HCT116 (cell line): ENCODE results near the gene ATP8B3. TPM values are rescaled to one million over a fixed set of nuclear protein-coding genes. Genes with fewer than 3 reads are reported as not detected.

Source experiments
- ATAC-seq: fragments of 200-7000 bp; cut with Tn5 transposase; 2 replicates; pipeline ENCODE4 v1.9.1; 2020; ENCODE audit warnings: mild to moderate bottlenecking, moderate library complexity
- BruUV-seq: library from RNA; stranded (reverse); fragments of 400-500 nt; replicated peaks from 2 replicates; lab custom pipeline; 2021; lab: Mats Ljungman, UMichigan
- CTCF ChIA-PET: fragments of 300-600 bp; sonication (Branson Sonifier 250); formaldehyde crosslinking; loops from one replicate; lab custom pipeline; 2021; ENCODE audit warnings: antibody characterized with exemption; lab: Charles Lee
- POLR2A ChIA-PET: fragments of 300-600, 350-600 bp; sonication (Branson Sonifier 250); formaldehyde crosslinking; loops from one replicate; lab custom pipeline; 2021; ENCODE audit warnings: antibody characterized with exemption; lab: Charles Lee
- RAD21 ChIA-PET, 2 experiments: fragments of 300-600 bp; sonication (Branson Sonifier 250); formaldehyde crosslinking; loops; one replicate each; lab custom pipeline; 2023; ENCODE audit warnings: low total read pairs in 2 of 2; ENCODE audit not compliant: uncharacterized antibody in 2 of 2, unreplicated experiment in 2 of 2, low non-redundant PET in 1 of 2; lab: Charles Lee
- DNase-seq: peaks from one replicate; pipeline ENCODE4 v3.0.0-alpha.2; 2010; ENCODE audit warnings: low read depth, low spot score
- H2AFZ ChIP-seq: fragments of 200-600 bp; shearing (Covaris generic), sonication (generic); 2 replicates; pipeline ENCODE4 v1.6.1; 2017; ENCODE audit warnings: low read depth, mixed run types, mixed read lengths, antibody characterized with exemption, low read length; ENCODE audit not compliant: poor library complexity, severe bottlenecking
- H3K27ac ChIP-seq: 2 replicates; pipeline ENCODE4 v1.5.1; 2012; ENCODE audit warnings: low read depth, low read length
- H3K27me3 ChIP-seq: fragments of 200-600 bp; sonication (generic); 2 replicates; pipeline ENCODE4 v1.6.1; 2016; ENCODE audit warnings: mixed run types, low read length, mixed read lengths; ENCODE audit not compliant: insufficient read depth
- H3K36me3 ChIP-seq, 2 experiments: fragments of 200-500 bp in 1 of 2; fragments of 200-600 bp in 1 of 2; sonication (Bioruptor generic) in 1 of 2; sonication (generic) in 1 of 2; 2 replicates each; pipeline versions ENCODE4 v1.5.1 to v1.6.1; 2014 to 2016; ENCODE audit warnings: low read length in 2 of 2, inconsistent platforms in 1 of 2, mixed read lengths in 1 of 2, mixed run types in 1 of 2; ENCODE audit not compliant: insufficient read depth in 2 of 2, control insufficient read depth in 1 of 2
- H3K4me1 ChIP-seq, 2 experiments: fragments of 200-600 bp in 1 of 2; sonication (generic) in 1 of 2; 2 replicates each; pipeline versions ENCODE4 v1.5.1 to v1.6.1; 2012 to 2017; ENCODE audit warnings: low read length in 2 of 2, inconsistent platforms in 1 of 2, mild to moderate bottlenecking in 1 of 2, mixed read lengths in 1 of 2, mixed run types in 1 of 2, moderate library complexity in 1 of 2; ENCODE audit not compliant: insufficient read depth in 2 of 2, control insufficient read depth in 1 of 2
- H3K4me2 ChIP-seq: fragments of 200-600 bp; sonication (generic); 2 replicates; pipeline ENCODE4 v1.6.1; 2017; ENCODE audit warnings: mixed run types, low read length, mixed read lengths
- H3K4me3 ChIP-seq, 2 experiments: fragments of 200-600 bp in 1 of 2; sonication (generic) in 1 of 2; replicated peaks in 1 of 2; 2 replicates each; pipeline ENCODE4 v1.5.1; 2011 to 2016; ENCODE audit warnings: low read length in 2 of 2, control low read depth in 1 of 2, low read depth in 1 of 2, mild to moderate bottlenecking in 1 of 2, mixed read lengths in 1 of 2, mixed run types in 1 of 2
- H3K79me2 ChIP-seq: fragments of 200-600 bp; sonication (generic); 2 replicates; pipeline ENCODE4 v1.6.1; 2017; ENCODE audit warnings: mild to moderate bottlenecking, mixed run types, low read length, moderate library complexity, mixed read lengths; ENCODE audit not compliant: insufficient read depth
- H3K9ac ChIP-seq: fragments of 200-600 bp; sonication (generic); 2 replicates; pipeline ENCODE4 v1.6.1; 2016; ENCODE audit warnings: low read length, mixed read lengths
- H3K9me2 ChIP-seq: fragments of 200-600 bp; sonication (generic), shearing (Covaris generic); 2 replicates; pipeline ENCODE4 v1.6.1; 2017; ENCODE audit warnings: mixed run types, mild to moderate bottlenecking, moderate library complexity; ENCODE audit not compliant: insufficient read depth
- H3K9me3 ChIP-seq, 2 experiments: fragments of 200-500 bp in 1 of 2; fragments of 200-600 bp in 1 of 2; sonication (Bioruptor generic) in 1 of 2; sonication (generic) in 1 of 2; 2 replicates each; pipeline ENCODE4 v1.6.1; 2014 to 2017; ENCODE audit warnings: low read length in 2 of 2, mixed read lengths in 2 of 2, inconsistent platforms in 1 of 2, low read depth in 1 of 2, mild to moderate bottlenecking in 1 of 2, mixed run types in 1 of 2, moderate library complexity in 1 of 2; ENCODE audit not compliant: control insufficient read depth in 1 of 2, insufficient read depth in 1 of 2
- H4K20me1 ChIP-seq: fragments of 200-600 bp; sonication (generic), shearing (Covaris generic); 2 replicates; pipeline ENCODE4 v1.6.1; 2017; ENCODE audit warnings: mixed run types, mild to moderate bottlenecking, moderate library complexity; ENCODE audit not compliant: insufficient read depth
- ATF3 ChIP-seq: IDR thresholded peaks from 2 replicates; pipeline ENCODE4 v1.6.1; 2012
- CEBPB ChIP-seq: IDR thresholded peaks from 2 replicates; pipeline ENCODE4 v1.6.1; 2012; ENCODE audit warnings: low read depth
- CTCF ChIP-seq, 3 experiments: fragments of 200-600 bp in 1 of 3; sonication (generic) in 1 of 3; IDR thresholded peaks in 2 of 3; conservative IDR thresholded peaks in 1 of 3; 2 replicates each; pipeline ENCODE4 v1.5.1; 2012 to 2017; ENCODE audit warnings: low read depth in 2 of 3, low read length in 2 of 3, antibody characterized with exemption in 1 of 3, borderline replicate concordance in 1 of 3, control low read depth in 1 of 3, mild to moderate bottlenecking in 1 of 3, mixed read lengths in 1 of 3, mixed run types in 1 of 3, moderate library complexity in 1 of 3; ENCODE audit not compliant: insufficient read depth in 1 of 3
- SP1 ChIP-seq: IDR thresholded peaks from 2 replicates; pipeline ENCODE4 v1.6.1; 2012; ENCODE audit warnings: low read depth
- ZFX ChIP-seq: fragments of 450-650 bp; IDR thresholded peaks from 2 replicates; pipeline ENCODE4 v1.6.1; 2017
- ZNF274 ChIP-seq: fragments of 200-500 bp; sonication (Bioruptor generic); IDR thresholded peaks from 2 replicates; pipeline ENCODE4 v1.6.1; 2014; ENCODE audit warnings: mild to moderate bottlenecking, low read depth, low read length, inconsistent platforms
- intact Hi-C: fragments of 100-400 bp; cut with micrococcal nuclease; formaldehyde crosslinking; loops from 2 replicates; pipeline ENCODE4 v1.10.0; 2022
- total RNA-seq: library from RNA; stranded (reverse); gene quantifications from one replicate; pipeline ENCODE4 v1.2.1, GENCODE V29; 2021; ENCODE audit not compliant: unreplicated experiment

The ATP8B3 gene
- total RNA-seq, 1 experiment from 2014 or later, result 17.0 TPM

- ChIA-PET POLR2A (no interaction called here), CTCF (interaction anchor here (0.6 kb wide), 1 partner anchor 28 kb away, joined by 6 read pairs; no protein-coding TSS in a partner anchor)
Observed at GRCh38 chr19:1809678-1810077, 2.4 kb downstream of the ATP8B3 start.

GRCh38 chr19:1808395-1808731 lies 3.7 kb downstream of the ATP8B3 start:
- H2AFZ ChIP-seq, result no peak overlapping the region
- no TSS peak for BruUV-seq
- H3K4me1 ChIP-seq, result peaks cover 15 to 32% of the 10 kb centered on the region in 2 experiments
- H4K20me1 ChIP-seq, result no peaks in the 10 kb centered on the region
- H3K9me2 ChIP-seq, result no peaks in the 10 kb centered on the region
- ChIA-PET POLR2A (no interaction called here), CTCF (no interaction called here), RAD21 (no interaction called here)
- H3K9me3 ChIP-seq, result no peaks in the 10 kb centered on the region
- no peak overlapping the region for H3K4me2 ChIP-seq
- H3K4me3 ChIP-seq, result no peak overlapping the region
- no peaks in the 10 kb centered on the region; a peak in 1 of 4 replicates for H3K36me3 ChIP-seq
- H3K27ac ChIP-seq, result no peak overlapping the region
- H3K27me3 ChIP-seq, result no peaks in the 10 kb centered on the region
- no peak overlapping the region for H3K9ac ChIP-seq
- DNase-seq (no peak), ATAC-seq (no peak)
- no peaks in the 10 kb centered on the region for H3K79me2 ChIP-seq
- no peak for TF ChIP-seq CTCF (IDR thresholded peaks at IDR 0.05 in 2 of 3, conservative IDR thresholded peaks at IDR 0.05 in 1 of 3; ENCODE audit: borderline replicate concordance in 1 of 3, insufficient read depth in 1 of 3, low read depth in 2 of 3, low read length in 2 of 3)
- TF ChIP-seq ATF3, result no peak
- TF ChIP-seq SP1, result no peak
- TF ChIP-seq ZFX, result no peak
- no peak for TF ChIP-seq ZNF274
- intact Hi-C loops, result no loop called here

More at GRCh38 chr19:1809678-1810077, 2.4 kb downstream of the ATP8B3 start:
- intact Hi-C loops, result loop anchor here (5.0 to 10.0 kb wide), 2 partner anchors 137 to 205 kb away; partner anchors contain the start of gene UQCR11
- no peaks in the 10 kb centered on the region for H3K9me3 ChIP-seq
- no peaks in the 10 kb centered on the region for H4K20me1 ChIP-seq
- H3K27ac ChIP-seq, result no peak overlapping the region
- BruUV-seq, result no TSS peak
- RAD21 ChIA-PET, result no interaction called here
- H3K27me3 ChIP-seq, result no peaks in the 10 kb centered on the region
- H2AFZ ChIP-seq, result no peak overlapping the region
- ATAC-seq (no peak), DNase-seq (no peak)
- no peak overlapping the region for H3K9ac ChIP-seq
- H3K4me3 ChIP-seq, result no peak overlapping the region
- H3K9me2 ChIP-seq, result no peaks in the 10 kb centered on the region
- H3K4me1 ChIP-seq, result peaks cover 20 to 38% of the 10 kb centered on the region in 2 experiments
- TF ChIP-seq CTCF (IDR thresholded peaks at IDR 0.05 in 2 of 3, conservative IDR thresholded peaks at IDR 0.05 in 1 of 3; ENCODE audit: borderline replicate concordance in 1 of 3, insufficient read depth in 1 of 3, low read depth in 2 of 3, low read length in 2 of 3) (0 out of 6 replicates have a peak, but pooled peaks of 1 of the 3 experiments have one; percentile 7), CEBPB (no peak)
- H3K36me3 ChIP-seq, result no peaks in the 10 kb centered on the region; a peak in 1 of 4 replicates
- no peak overlapping the region for H3K4me2 ChIP-seq
- H3K79me2 ChIP-seq, result no peaks in the 10 kb centered on the region
